SJCRH30 (cell line): ENCODE measurements around the gene PPOX. TPM values are rescaled to one million over a fixed set of nuclear protein-coding genes. Genes with fewer than 3 reads are reported as not detected.

ENCODE experiments used
- DNase-seq, 2 experiments: peaks; one replicate each; pipeline ENCODE4 v3.0.0-alpha.2; 2015 to 2020
- H3K27ac ChIP-seq: fragments of 250-450 bp; sonication (Bioruptor Pico); 2 replicates; pipeline ENCODE4 v1.5.1; 2020; ENCODE audit warnings: mild to moderate bottlenecking, moderate library complexity
- H3K27me3 ChIP-seq: fragments of 250-450 bp; sonication (Bioruptor Pico); 2 replicates; pipeline ENCODE4 v1.5.1; 2020; ENCODE audit warnings: mild to moderate bottlenecking, moderate library complexity
- H3K36me3 ChIP-seq: fragments of 250-450 bp; sonication (Bioruptor Pico); 2 replicates; pipeline ENCODE4 v1.5.1; 2020; ENCODE audit warnings: mild to moderate bottlenecking, moderate library complexity
- H3K4me1 ChIP-seq: fragments of 250-450 bp; sonication (Bioruptor Pico); 2 replicates; pipeline ENCODE4 v1.5.1; 2020; ENCODE audit warnings: mild to moderate bottlenecking, moderate library complexity
- H3K4me3 ChIP-seq: fragments of 250-450 bp; sonication (Bioruptor Pico); 2 replicates; pipeline ENCODE4 v1.5.1; 2020; ENCODE audit warnings: mild to moderate bottlenecking, moderate library complexity
- H3K9me3 ChIP-seq: fragments of 250-450 bp; sonication (Bioruptor Pico); replicated peaks from 2 replicates; pipeline ENCODE4 v1.5.1; 2020; ENCODE audit warnings: mild to moderate bottlenecking, moderate library complexity
- total RNA-seq: library from RNA; depleted of rRNA; stranded (reverse); fragments of >200 nt; shearing (Covaris generic); gene quantifications from 2 replicates; pipeline ENCODE4 v1.2.3, GENCODE V29; 2014; rRNA removed

PPOX gene
- total RNA-seq, result 11.1 and 13.5 TPM in 2 replicates

- DNase-seq, result peak; percentile 94 to 97
- no peaks in the 10 kb centered on the region for H3K27me3 ChIP-seq
- peak within 1 kb of the TSS; percentile 6; the same call in 1 of the 2 replicates for H3K27ac ChIP-seq
- peaks cover 2% of the 10 kb centered on the region; the same call in 1 of the 2 replicates for H3K36me3 ChIP-seq
- peak within 1 kb of the TSS; percentile 69 for H3K4me3 ChIP-seq
- no peaks in the 10 kb centered on the region for H3K9me3 ChIP-seq
- no peaks in the 10 kb centered on the region for H3K4me1 ChIP-seq
Observed at GRCh38 chr1:161165742-161166668, at the start of gene PPOX. Gene PPOX, plus strand, starts transcription at chr1:161166426. Its CDS starts 422 bp downstream, at chr1:161166848.

GRCh38 chr1:161117759-161118581 is 48.3 kb upstream of the PPOX start, which contains the start of the genes NIT1 and PFDN2:
Gene NIT1, plus strand, starts transcription at chr1:161118105. Its CDS starts 72 bp downstream, at chr1:161118177.
Gene PFDN2, minus strand, starts transcription at chr1:161118037. Its CDS starts 11 bp downstream, at chr1:161118026.
- Histone ChIP-seq H3K4me1 (no peaks in the 10 kb centered on the region; the same call in 1 of the 2 replicates), H3K27me3 (no peaks in the 10 kb centered on the region), H3K36me3 (peaks cover 30% of the 10 kb centered on the region), H3K27ac (peak within 1 kb of the TSS; percentile 76), H3K4me3 (peak within 1 kb of the TSS; percentile 96), H3K9me3 (no peaks in the 10 kb centered on the region)
- DNase-seq, result peak; percentile 79 to 82

- Histone ChIP-seq H3K27me3 (no peaks in the 10 kb centered on the region), H3K27ac (no peak overlapping the region; the same call in 1 of the 2 replicates), H3K36me3 (peaks cover 33% of the 10 kb centered on the region), H3K4me3 (peak overlapping the region; percentile 96), H3K9me3 (no peaks in the 10 kb centered on the region), H3K4me1 (no peaks in the 10 kb centered on the region; the same call in 1 of the 2 replicates)
- DNase-seq, result peak in 1 of 2 experiments; percentile 7
Observed at GRCh38 chr1:161119092-161119903, 46.9 kb upstream of the PPOX start.

GRCh38 chr1:161121042-161121650 is 45.1 kb upstream of the PPOX start:
- Histone ChIP-seq H3K27ac (no peak overlapping the region), H3K27me3 (no peaks in the 10 kb centered on the region), H3K4me1 (no peaks in the 10 kb centered on the region; the same call in 1 of the 2 replicates), H3K9me3 (no peaks in the 10 kb centered on the region), H3K36me3 (peaks cover 43% of the 10 kb centered on the region), H3K4me3 (no peak overlapping the region)
- no peak for DNase-seq

GRCh38 chr1:161121834-161122233 is 44.4 kb upstream of the PPOX start:
- Histone ChIP-seq H3K36me3 (peaks cover 41% of the 10 kb centered on the region), H3K9me3 (no peaks in the 10 kb centered on the region), H3K4me1 (no peaks in the 10 kb centered on the region; the same call in 1 of the 2 replicates), H3K27me3 (no peaks in the 10 kb centered on the region), H3K27ac (no peak overlapping the region), H3K4me3 (no peak overlapping the region)
- DNase-seq, result no peak

- Histone ChIP-seq H3K36me3 (peaks cover 42% of the 10 kb centered on the region), H3K9me3 (no peaks in the 10 kb centered on the region), H3K27ac (no peak overlapping the region), H3K4me3 (no peak overlapping the region), H3K4me1 (peaks cover 10% of the 10 kb centered on the region), H3K27me3 (no peaks in the 10 kb centered on the region)
- no peak for DNase-seq
Observed at GRCh38 chr1:161122967-161123366, 43.3 kb upstream of the PPOX start.

GRCh38 chr1:161127649-161128048 is 38.6 kb upstream of the PPOX start:
- Histone ChIP-seq H3K4me3 (no peak overlapping the region), H3K4me1 (peaks cover 32% of the 10 kb centered on the region), H3K9me3 (no peaks in the 10 kb centered on the region), H3K36me3 (peaks cover 24% of the 10 kb centered on the region), H3K27me3 (no peaks in the 10 kb centered on the region), H3K27ac (peak overlapping the region; percentile 56)
- peak; percentile 39 to 71 for DNase-seq

- Histone ChIP-seq H3K4me1 (peaks cover 32% of the 10 kb centered on the region), H3K9me3 (no peaks in the 10 kb centered on the region), H3K27ac (peak overlapping the region; percentile 56), H3K36me3 (peaks cover 19% of the 10 kb centered on the region), H3K4me3 (no peak overlapping the region), H3K27me3 (no peaks in the 10 kb centered on the region)
- DNase-seq, result peak; percentile 62 to 80
Observed at GRCh38 chr1:161128591-161129420, 37.4 kb upstream of the PPOX start.

GRCh38 chr1:161130266-161130665 is 36.0 kb upstream of the PPOX start:
- DNase-seq, result no peak
- no peaks in the 10 kb centered on the region for H3K9me3 ChIP-seq
- no peak overlapping the region for H3K27ac ChIP-seq
- H3K4me3 ChIP-seq, result no peak overlapping the region
- peaks cover 8% of the 10 kb centered on the region for H3K36me3 ChIP-seq
- peaks cover 32% of the 10 kb centered on the region for H3K4me1 ChIP-seq
- H3K27me3 ChIP-seq, result no peaks in the 10 kb centered on the region

- Histone ChIP-seq H3K27ac (peak overlapping the region; percentile 79), H3K4me3 (peak overlapping the region; percentile 73), H3K4me1 (peaks cover 32% of the 10 kb centered on the region), H3K9me3 (no peaks in the 10 kb centered on the region), H3K36me3 (0 out of 2 replicates have a peak, but pooled peaks cover 2% of the 10 kb centered on the region), H3K27me3 (no peaks in the 10 kb centered on the region)
- peak in 1 of 2 experiments; percentile 28 for DNase-seq
Observed at GRCh38 chr1:161131523-161132409, 34.5 kb upstream of the PPOX start.

GRCh38 chr1:161132410-161133219 is 33.6 kb upstream of the PPOX start, which contains the start of gene DEDD:
Gene DEDD, minus strand, starts transcription at chr1:161132667. Its CDS starts 8,205 bp downstream, at chr1:161124462.
- Histone ChIP-seq H3K4me1 (peaks cover 31% of the 10 kb centered on the region), H3K36me3 (no peaks in the 10 kb centered on the region), H3K27ac (peak within 1 kb of the TSS; percentile 79), H3K27me3 (no peaks in the 10 kb centered on the region), H3K9me3 (no peaks in the 10 kb centered on the region), H3K4me3 (peak within 1 kb of the TSS; percentile 73)
- DNase-seq, result peak; percentile 91 to 94
